ENCODE data around the gene UVSSA.

UVSSA gene

GRCh38 chr4:1399508-1400190 lies 52.6 kb downstream of the UVSSA start:
- peak; percentile 39 for DNase-seq

- DNase-seq = no peak
Measured at GRCh38 chr4:1400191-1400805, 53.3 kb downstream of the UVSSA start.

DNA sequence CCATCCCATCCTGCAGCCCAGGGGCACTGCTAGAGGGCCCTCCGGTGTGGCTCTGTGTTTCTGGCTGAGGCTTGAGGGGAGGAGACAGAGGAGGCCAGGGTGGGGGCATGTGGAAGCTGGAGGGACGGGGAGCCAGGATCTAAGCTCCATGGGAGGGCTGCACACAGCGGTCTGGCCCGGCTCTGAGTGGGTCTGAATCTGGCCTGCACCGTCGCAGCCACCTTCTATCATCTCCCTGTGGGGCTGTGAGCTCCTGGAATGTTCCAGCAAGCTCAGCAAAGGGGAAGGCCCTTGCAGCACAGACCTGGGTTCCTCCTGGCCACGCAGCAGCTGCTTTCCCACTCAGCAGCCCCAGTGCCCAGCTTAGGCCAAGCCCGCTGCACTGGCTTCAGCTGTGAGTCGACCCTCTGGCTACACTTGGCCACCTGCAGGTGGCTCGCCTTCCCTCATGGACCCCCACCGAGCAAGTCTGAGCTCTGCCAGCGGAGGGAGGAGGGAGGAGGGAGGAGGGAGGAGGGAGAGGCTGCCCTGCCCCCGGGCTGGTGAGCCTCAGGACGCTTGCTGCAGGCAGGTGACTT lies 53.9 kb downstream of the UVSSA start:
- DNase-seq = no peak

DNA sequence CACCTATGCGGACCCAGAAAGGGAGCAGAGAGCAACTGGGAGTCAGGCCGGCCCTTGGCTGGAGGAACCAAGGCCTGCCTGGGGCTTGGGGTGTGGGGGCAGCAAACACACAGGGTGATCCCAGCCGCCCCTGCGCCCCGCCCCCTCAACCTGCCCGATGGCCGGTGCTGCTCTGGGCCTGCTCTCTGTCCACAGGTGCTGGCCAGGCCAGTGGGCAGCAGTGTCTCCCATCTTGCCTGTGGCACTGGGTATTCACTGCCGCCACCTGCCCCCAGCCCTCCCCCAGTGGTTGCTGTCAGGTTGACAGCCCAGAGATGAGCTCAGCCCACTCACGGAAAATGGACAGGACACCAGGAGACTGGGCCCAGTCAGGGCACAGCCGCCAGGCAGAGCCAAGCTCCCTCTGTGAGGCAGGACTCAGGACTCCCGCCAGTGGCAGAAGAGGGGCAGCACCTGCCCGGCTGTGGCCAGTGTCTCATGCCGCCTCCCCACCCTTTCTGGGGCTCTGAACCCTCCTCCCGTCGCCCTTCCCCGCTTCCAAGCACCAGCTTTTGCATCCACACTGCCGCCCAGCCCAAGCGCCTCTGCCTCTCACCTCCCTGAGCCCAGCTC lies 54.5 kb downstream of the UVSSA start:
- DNase-seq = no peak

- DNase-seq = no peak
Measured at GRCh38 chr4:1402021-1402515, 55.1 kb downstream of the UVSSA start.

- DNase-seq = no peak
Measured at GRCh38 chr4:1402516-1403091, 55.6 kb downstream of the UVSSA start.

DNA sequence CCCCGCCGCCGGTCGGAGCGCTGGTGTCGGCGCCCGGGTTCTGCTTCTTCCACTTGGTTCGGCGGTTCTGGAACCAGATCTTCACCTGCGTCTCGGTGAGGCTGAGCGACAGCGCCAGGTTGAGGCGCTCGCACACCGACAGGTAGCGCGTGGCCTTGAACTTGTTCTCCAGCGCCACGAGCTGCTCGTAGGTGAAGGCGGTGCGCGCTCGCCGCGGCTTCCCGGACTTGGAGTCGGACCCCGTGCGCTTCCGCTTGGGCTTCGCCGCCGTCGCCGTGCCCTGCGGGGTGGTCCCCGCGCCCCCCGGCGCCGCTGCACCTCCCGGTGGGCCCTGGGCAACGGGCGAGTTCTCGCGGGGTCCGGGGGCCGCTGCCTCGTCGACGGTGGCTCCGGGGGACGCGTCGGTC lies 56.2 kb downstream of the UVSSA start:
- no peak for DNase-seq

- DNase-seq = no peak
Measured at GRCh38 chr4:1403591-1404572, 56.9 kb downstream of the UVSSA start.

GRCh38 chr4:1404573-1405253 lies 57.7 kb downstream of the UVSSA start:
- no peak for DNase-seq

DNA sequence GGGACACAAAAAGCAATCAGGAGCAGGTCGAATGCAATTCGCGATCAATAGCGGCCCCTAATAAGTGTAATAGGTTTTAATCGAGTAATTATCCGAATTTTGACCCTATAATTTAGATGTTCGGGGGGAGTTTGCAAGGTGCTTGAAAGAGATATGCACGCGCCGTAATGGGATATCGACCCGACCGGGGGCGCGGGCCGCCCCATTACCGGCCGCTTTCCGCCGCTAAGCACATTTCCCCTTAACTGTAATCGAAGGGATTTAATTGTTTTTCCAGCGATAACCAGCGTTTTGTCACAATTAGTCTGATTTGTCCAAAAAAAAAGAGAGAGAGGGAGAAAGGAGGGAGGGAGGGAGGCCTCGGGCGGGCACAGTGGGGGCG lies 58.2 kb downstream of the UVSSA start:
- no peak for DNase-seq

DNA sequence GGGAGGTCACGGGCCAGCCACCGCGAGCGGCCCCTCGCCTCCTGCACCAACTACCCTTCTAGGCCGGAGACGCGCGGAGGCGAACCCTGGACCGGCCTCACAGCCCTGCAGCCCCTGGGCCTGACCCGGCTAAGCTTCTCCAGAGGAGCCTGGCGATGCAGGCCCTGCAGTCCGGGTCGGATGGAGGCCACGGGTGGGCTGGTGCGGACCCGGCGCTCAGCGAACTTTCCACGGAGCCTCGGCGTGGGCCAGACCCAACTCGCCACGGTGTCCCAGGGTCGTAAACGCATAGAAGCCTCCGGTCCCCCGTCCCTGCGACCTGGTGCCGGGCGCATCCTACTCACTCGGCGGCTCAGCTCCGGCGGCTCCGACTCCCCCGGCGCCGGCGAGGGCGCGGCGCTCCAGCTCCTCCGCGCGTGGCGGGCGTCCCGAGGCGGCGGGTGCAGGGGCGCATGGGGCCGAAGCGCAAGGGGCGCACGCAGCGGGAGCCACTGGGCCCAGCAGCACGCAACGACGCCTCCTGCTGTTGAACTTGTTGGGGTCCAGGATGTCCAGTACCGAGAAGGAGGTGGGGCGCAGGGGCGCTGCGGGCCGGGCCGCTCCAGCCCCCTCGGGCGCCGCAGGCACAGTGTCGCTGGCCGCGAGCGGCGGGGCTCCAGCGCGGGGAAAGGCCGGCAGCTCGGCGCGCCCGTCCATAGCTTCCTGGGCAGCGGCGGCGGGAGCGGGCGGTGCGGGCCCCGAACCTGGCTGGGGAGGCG lies 58.8 kb downstream of the UVSSA start:
- DNase-seq = no peak

DNA sequence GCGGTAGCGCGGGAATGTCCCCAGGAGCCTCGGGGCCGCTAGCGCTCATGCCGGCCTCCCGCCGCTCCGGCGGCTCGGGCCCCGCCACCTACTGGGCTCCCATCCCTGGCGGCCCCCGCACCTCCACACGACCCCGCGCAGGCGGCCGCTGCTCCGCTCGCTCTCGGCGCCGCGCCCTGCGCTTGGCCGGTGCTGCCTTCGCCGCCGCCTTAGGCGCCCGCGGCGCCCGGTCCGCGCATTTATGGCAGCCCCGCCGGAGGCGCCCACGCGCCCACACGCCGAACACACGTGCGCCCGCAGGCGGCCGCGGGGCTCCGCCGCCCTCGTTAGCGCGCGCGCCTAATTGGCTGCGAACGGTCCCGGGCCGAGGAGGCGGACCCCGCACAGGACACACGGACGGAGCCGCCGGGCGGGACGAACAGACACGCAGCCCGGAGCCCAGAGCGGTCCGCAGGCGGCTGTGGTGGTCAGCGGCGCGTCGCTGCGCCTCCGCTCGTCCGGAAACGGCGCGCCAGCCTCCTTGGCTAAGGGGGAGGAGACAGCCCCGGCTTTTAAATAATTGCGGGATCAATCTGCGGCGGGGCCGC lies 59.5 kb downstream of the UVSSA start, which contains the start of gene NKX1-1:
TSS of gene NKX1-1 (minus strand) at position 49 of the 587 bp plus-strand sequence. CDS start at position 49, 0 bp downstream.
- DNase-seq = no peak

- no peak for DNase-seq
Measured at GRCh38 chr4:1406981-1407656, 60.1 kb downstream of the UVSSA start.

DNA sequence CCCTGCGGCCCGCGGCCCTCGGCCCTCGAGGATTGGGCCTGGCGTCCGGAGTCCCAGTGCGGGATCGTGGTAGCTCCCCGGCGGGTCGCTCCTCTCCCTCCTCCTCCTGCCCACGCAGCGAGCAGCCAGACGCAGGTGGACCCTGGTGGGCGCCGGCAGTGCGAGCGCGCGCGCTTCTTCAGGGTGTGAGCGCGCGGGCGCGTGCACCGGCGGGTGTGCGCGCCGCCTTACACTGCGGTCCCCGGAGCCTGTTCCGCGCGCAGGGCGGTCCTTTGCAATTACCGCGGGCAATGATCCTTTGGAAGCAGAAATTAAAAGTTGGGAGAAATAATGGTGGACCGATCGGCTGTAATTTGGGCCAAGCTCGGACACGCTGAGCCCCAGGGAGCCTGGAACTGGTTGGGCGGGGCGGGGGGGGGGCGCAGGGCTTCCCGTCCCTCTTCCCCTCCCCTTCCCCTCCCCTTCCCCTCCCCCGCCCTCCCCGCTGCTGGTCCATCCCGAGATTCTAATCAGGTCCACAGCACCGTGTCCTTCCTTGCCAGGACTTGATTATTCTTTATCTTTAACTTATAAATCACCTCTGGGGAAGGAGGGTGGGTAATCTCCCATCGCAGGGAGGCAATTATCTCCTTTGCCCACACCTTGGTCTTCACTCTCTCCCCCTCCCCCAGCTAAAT lies 60.8 kb downstream of the UVSSA start:
- no peak for DNase-seq

DNA sequence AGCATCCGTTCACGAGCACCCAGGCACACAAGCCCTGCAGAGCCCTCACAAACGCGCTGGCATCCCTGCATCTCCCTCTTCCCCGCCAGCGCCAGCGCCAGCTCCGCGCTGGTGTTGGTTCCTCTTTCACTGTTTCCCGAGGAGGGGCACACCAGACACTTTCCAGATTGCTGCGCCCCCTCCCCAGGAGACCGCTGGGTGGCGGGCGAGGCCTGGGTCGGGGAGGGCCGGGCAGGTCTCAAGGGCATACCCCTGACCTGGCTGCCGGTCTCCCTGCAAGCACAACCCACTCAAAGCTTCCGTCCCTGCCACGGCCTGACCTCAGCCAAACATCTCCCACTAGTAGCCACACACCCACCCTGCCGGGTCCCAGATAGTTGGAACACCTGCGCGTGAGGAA lies 61.4 kb downstream of the UVSSA start:
- no peak for DNase-seq

GRCh38 chr4:1409079-1409478 lies 62.1 kb downstream of the UVSSA start:
- DNase-seq = no peak

GRCh38 chr4:1409491-1410425 lies 62.8 kb downstream of the UVSSA start:
- DNase-seq = no peak
